Measurements from ENCODE around the gene PNLDC1.
"Not testable (repeated sequence)": the region's sequence is repeated elsewhere in the genome, so short reads cannot be mapped to it uniquely, and the experiment has no call there.

PNLDC1 gene

GRCh38 chr6:159819098-159819497 lies 19.0 kb downstream of the PNLDC1 start:
- TF ChIP-seq, protein P1, sequence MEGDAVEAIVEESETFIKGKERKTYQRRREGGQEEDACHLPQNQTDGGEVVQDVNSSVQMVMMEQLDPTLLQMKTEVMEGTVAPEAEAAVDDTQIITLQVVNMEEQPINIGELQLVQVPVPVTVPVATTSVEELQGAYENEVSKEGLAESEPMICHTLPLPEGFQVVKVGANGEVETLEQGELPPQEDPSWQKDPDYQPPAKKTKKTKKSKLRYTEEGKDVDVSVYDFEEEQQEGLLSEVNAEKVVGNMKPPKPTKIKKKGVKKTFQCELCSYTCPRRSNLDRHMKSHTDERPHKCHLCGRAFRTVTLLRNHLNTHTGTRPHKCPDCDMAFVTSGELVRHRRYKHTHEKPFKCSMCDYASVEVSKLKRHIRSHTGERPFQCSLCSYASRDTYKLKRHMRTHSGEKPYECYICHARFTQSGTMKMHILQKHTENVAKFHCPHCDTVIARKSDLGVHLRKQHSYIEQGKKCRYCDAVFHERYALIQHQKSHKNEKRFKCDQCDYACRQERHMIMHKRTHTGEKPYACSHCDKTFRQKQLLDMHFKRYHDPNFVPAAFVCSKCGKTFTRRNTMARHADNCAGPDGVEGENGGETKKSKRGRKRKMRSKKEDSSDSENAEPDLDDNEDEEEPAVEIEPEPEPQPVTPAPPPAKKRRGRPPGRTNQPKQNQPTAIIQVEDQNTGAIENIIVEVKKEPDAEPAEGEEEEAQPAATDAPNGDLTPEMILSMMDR (IDR thresholded peaks at IDR 0.05; ENCODE audit: extremely low read depth, insufficient read depth, missing control alignments): no peak
- in situ Hi-C loops (cut with MboI; ENCODE audit: low pct_unique_long_range_greater_than_20kb, low sequenced_read_pairs, unreplicated experiment): no loop called here
- DNase-seq (ENCODE audit: low spot score): no peak

DNA sequence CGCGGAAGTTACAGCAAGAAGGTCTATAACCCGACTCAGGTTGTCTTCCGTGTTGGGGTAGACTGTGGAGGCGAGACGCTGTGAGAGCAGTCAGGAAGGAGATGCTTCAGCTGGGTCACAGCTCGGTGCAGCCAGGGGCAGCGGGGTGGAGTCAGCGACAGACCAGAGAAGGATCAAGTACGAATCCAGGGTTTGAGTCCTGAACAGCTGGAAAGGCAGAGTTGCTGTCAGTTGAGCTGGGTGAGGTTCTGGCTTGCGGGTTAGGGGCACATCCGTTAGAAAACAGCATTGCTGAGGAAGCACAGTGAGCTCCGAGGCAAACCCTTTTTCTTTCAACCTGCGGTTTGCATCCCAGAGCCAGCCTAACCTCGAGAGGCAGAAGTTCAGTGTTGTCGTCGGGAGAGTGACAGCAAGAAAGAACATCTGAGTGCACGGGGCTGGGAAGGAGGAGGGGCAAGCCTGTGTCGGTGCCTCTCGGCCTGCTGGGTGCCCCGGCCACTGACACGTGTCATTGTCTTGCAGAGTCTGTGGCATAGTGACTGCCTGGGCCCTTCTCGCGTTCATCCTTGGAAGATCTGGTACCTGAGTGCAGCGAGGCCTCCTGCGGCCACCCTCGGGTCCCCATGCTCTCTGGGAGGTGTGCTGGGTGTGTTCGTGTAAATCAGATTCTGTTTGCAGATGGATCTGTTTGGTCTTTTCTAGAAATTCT lies 20.0 kb downstream of the PNLDC1 start:
- TF ChIP-seq, protein P1 (IDR thresholded peaks at IDR 0.05; ENCODE audit: extremely low read depth, insufficient read depth, missing control alignments): no peak
- DNase-seq (ENCODE audit: low spot score): peak; percentile 51
- in situ Hi-C loops (cut with MboI; ENCODE audit: low pct_unique_long_range_greater_than_20kb, low sequenced_read_pairs, unreplicated experiment): no loop called here

- in situ Hi-C loops (cut with MboI; ENCODE audit: low pct_unique_long_range_greater_than_20kb, low sequenced_read_pairs, unreplicated experiment): no loop called here
- TF ChIP-seq, protein P1 (IDR thresholded peaks at IDR 0.05; ENCODE audit: extremely low read depth, insufficient read depth, missing control alignments): no peak
- no peak for DNase-seq (ENCODE audit: low spot score)
Measured at GRCh38 chr6:159821122-159821521, 21.0 kb downstream of the PNLDC1 start.

GRCh38 chr6:159821726-159822125 lies 21.6 kb downstream of the PNLDC1 start:
- in situ Hi-C loops (cut with MboI; ENCODE audit: low pct_unique_long_range_greater_than_20kb, low sequenced_read_pairs, unreplicated experiment): no loop called here
- no peak for DNase-seq (ENCODE audit: low spot score)
- TF ChIP-seq, protein P1 (IDR thresholded peaks at IDR 0.05; ENCODE audit: extremely low read depth, insufficient read depth, missing control alignments): no peak

DNA sequence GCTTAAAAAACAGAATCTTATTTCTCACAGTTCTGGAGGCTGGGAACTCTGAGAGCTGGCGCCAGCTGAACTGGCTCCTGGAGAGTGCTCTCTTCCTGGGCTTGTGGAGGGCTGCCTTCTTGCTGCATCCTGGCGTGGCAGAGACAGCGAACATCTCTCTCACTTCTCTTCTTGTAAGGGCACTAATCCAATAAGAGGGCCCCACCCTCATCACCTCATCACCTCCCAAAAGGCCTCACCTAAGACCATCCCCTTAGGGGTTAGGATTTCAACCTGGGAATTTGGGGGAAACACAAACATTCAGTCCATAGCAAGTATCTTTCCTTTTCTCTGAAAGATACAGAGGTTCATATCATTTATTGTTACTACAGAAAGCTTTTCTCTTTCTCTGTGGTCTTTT lies 23.9 kb downstream of the PNLDC1 start:
- TF ChIP-seq, protein P1 (IDR thresholded peaks at IDR 0.05; ENCODE audit: extremely low read depth, insufficient read depth, missing control alignments): no peak
- in situ Hi-C loops (cut with MboI; ENCODE audit: low pct_unique_long_range_greater_than_20kb, low sequenced_read_pairs, unreplicated experiment): no loop called here
- DNase-seq (ENCODE audit: low spot score): no peak

GRCh38 chr6:159824690-159825089 lies 24.6 kb downstream of the PNLDC1 start:
- DNase-seq (ENCODE audit: low spot score); in situ Hi-C loops (cut with MboI; ENCODE audit: low pct_unique_long_range_greater_than_20kb, low sequenced_read_pairs, unreplicated experiment): not testable (repeated sequence)

- DNase-seq (ENCODE audit: low spot score): no peak
- TF ChIP-seq, protein P1 (IDR thresholded peaks at IDR 0.05; ENCODE audit: extremely low read depth, insufficient read depth, missing control alignments): no peak
- in situ Hi-C loops (cut with MboI; ENCODE audit: low pct_unique_long_range_greater_than_20kb, low sequenced_read_pairs, unreplicated experiment): no loop called here
Measured at GRCh38 chr6:159826004-159826403, 25.9 kb downstream of the PNLDC1 start.

All from GM13977 (cell line).